ENCODE measurements around the gene MUC12.

MUC12 gene

GRCh38 chr7:101066141-101066832 lies 96.9 kb downstream of the MUC12 start:
- DNase-seq = no peak

GRCh38 chr7:101066833-101067177 lies 97.4 kb downstream of the MUC12 start:
- no peak for DNase-seq

- no peak for DNase-seq
Measured at GRCh38 chr7:101068401-101068800, 99.0 kb downstream of the MUC12 start.
